ENCODE measurements around the gene PIGH.
A peak's percentile ranks its signal among the peaks of the same experiment; 100 is the strongest.

DNA sequence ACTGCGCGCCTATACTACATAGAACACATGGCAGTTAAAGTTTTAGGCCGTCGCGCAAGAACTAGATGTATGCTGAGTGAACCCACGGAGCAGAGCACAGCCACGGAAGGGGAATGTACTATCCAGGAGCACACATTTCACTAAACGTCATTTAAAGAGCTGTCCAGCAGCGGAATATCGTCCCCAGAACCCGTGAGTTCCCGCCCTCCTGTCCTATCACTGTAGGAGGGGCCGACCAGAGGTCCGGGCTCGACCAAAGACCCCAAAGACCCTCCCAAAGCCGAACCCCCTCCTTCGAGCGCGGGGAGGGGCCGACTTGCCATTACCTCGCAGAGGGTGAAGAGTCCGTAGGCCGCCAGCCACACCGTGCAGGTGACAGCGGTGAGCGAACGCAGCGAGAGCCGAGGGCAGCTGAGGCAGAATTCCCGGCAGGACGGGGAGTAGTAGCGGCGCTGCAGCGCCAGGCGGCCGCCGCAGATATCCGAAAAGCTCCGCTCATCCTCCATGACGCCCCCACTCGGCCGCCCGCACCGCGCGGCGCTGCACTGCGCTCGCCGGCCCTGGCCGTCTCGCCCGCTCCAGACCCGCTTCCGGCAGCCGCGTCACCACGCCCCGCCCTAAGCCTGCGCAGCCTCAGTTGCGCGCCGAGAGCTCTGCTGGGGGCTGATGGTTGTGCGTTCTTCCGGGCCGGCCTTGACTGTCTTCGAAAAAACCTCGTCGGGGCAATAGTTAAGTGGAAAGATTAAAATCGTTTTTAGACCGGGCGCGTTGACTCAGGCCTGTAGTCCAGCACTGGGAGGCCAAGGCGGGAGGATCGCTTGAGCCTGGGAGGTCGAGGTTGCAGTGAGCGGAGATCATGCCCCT, at the start of gene PIGH:
- no peak for TF ChIP-seq CSDC2 (CRISPR knock-in tag; IDR thresholded peaks at IDR 0.05)
- TF ChIP-seq RARB (CRISPR knock-in tag; IDR thresholded peaks at IDR 0.05) = no peak
- TF ChIP-seq, protein P1, sequence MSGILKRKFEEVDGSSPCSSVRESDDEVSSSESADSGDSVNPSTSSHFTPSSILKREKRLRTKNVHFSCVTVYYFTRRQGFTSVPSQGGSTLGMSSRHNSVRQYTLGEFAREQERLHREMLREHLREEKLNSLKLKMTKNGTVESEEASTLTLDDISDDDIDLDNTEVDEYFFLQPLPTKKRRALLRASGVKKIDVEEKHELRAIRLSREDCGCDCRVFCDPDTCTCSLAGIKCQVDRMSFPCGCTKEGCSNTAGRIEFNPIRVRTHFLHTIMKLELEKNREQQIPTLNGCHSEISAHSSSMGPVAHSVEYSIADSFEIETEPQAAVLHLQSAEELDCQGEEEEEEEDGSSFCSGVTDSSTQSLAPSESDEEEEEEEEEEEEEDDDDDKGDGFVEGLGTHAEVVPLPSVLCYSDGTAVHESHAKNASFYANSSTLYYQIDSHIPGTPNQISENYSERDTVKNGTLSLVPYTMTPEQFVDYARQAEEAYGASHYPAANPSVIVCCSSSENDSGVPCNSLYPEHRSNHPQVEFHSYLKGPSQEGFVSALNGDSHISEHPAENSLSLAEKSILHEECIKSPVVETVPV (CRISPR knock-in tag; IDR thresholded peaks at IDR 0.05) = no peak
- TF ChIP-seq TCF4 (CRISPR knock-in tag; IDR thresholded peaks at IDR 0.05; ENCODE audit: borderline replicate concordance) = no peak
- TF ChIP-seq ZNF565 (CRISPR knock-in tag; conservative IDR thresholded peaks at IDR 0.05; ENCODE audit: low read depth) = peak; percentile 17; the same call in 1 of the 2 replicates
- no peak for TF ChIP-seq BACH2 (CRISPR knock-in tag; IDR thresholded peaks at IDR 0.05; ENCODE audit: borderline replicate concordance)
- TF ChIP-seq, protein P2, sequence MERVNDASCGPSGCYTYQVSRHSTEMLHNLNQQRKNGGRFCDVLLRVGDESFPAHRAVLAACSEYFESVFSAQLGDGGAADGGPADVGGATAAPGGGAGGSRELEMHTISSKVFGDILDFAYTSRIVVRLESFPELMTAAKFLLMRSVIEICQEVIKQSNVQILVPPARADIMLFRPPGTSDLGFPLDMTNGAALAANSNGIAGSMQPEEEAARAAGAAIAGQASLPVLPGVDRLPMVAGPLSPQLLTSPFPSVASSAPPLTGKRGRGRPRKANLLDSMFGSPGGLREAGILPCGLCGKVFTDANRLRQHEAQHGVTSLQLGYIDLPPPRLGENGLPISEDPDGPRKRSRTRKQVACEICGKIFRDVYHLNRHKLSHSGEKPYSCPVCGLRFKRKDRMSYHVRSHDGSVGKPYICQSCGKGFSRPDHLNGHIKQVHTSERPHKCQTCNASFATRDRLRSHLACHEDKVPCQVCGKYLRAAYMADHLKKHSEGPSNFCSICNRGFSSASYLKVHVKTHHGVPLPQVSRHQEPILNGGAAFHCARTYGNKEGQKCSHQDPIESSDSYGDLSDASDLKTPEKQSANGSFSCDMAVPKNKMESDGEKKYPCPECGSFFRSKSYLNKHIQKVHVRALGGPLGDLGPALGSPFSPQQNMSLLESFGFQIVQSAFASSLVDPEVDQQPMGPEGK (CRISPR knock-in tag; IDR thresholded peaks at IDR 0.05; ENCODE audit: borderline replicate concordance) = no peak
- no peak for TF ChIP-seq ISL1 (CRISPR knock-in tag; IDR thresholded peaks at IDR 0.05)
- TF ChIP-seq ZC3H10 (CRISPR knock-in tag; IDR thresholded peaks at IDR 0.05) = no peak
- TF ChIP-seq TOX (CRISPR knock-in tag; IDR thresholded peaks at IDR 0.05; ENCODE audit: borderline replicate concordance) = no peak
- no peak for TF ChIP-seq GLIS3 (CRISPR knock-in tag; IDR thresholded peaks at IDR 0.05)

All from SK-N-SH treated with all-trans-retinoic acid at 6 μM for 48 hours (cell line).